ENCODE data around the gene GNAQ. TPM values are rescaled to one million over a fixed set of nuclear protein-coding genes. Genes with fewer than 3 reads are reported as not detected.

GNAQ gene
- total and polyA plus RNA-seq, 2 of the 13 experiments (the other 11 are each of a cell fraction or from before 2014, with no cell fraction given): 16.5 to 17.7 TPM

GRCh38 chr9:78030296-78030552 lies 1.4 kb downstream of the GNAQ start (continued):
- TF ChIP-seq ZNF687 (CRISPR knock-in tag; IDR thresholded peaks at IDR 0.05) (no peak), NFKB2 (CRISPR knock-in tag; IDR thresholded peaks at IDR 0.05; ENCODE audit: borderline replicate concordance) (no peak), ZNF737 (CRISPR knock-in tag; IDR thresholded peaks at IDR 0.05; ENCODE audit: borderline replicate concordance) (no peak), TRIM24 (CRISPR knock-in tag; IDR thresholded peaks at IDR 0.05) (no peak), GABPA (IDR thresholded peaks at IDR 0.05; ENCODE audit: low read depth, low read length) (no peak), GABPA (CRISPR knock-in tag; IDR thresholded peaks at IDR 0.05; ENCODE audit: low read depth) (no peak), PTBP1 (IDR thresholded peaks at IDR 0.05; ENCODE audit: low read depth, low read length, poor library complexity, severe bottlenecking) (no peak), JARID2 (CRISPR knock-in tag; IDR thresholded peaks at IDR 0.05; ENCODE audit: insufficient replicate concordance) (peak; percentile 33), ZNF570 (CRISPR knock-in tag; IDR thresholded peaks at IDR 0.05; ENCODE audit: borderline replicate concordance) (no peak), ZNF891 (CRISPR knock-in tag; IDR thresholded peaks at IDR 0.05) (peak; percentile 35; the same call in 1 of the 2 replicates), TGIF2 (CRISPR knock-in tag; IDR thresholded peaks at IDR 0.05) (0 out of 2 replicates have a peak, but pooled peaks have one; percentile 16), ZNF3 (CRISPR knock-in tag; IDR thresholded peaks at IDR 0.05) (no peak), TBX2 (CRISPR knock-in tag; IDR thresholded peaks at IDR 0.05; ENCODE audit: borderline replicate concordance) (0 out of 2 replicates have a peak, but pooled peaks have one; percentile 15), DBP (CRISPR knock-in tag; IDR thresholded peaks at IDR 0.05; ENCODE audit: not compliant biosample characterization) (no peak), MLLT10 (CRISPR knock-in tag; IDR thresholded peaks at IDR 0.05) (no peak), NRL (CRISPR knock-in tag; IDR thresholded peaks at IDR 0.05; ENCODE audit: borderline replicate concordance) (0 out of 2 replicates have a peak, but pooled peaks have one; percentile 37), ZNF644 (CRISPR knock-in tag; IDR thresholded peaks at IDR 0.05; ENCODE audit: low read depth) (0 out of 2 replicates have a peak, but pooled peaks have one; percentile 5), U2AF2 (IDR thresholded peaks at IDR 0.05; ENCODE audit: low read depth, low read length) (no peak), HMGXB4 (CRISPR knock-in tag; IDR thresholded peaks at IDR 0.05; ENCODE audit: borderline replicate concordance in 1 of 2, low read depth in 1 of 2) (no peak; a peak in 1 of 4 replicates), ZNF790 (CRISPR knock-in tag; IDR thresholded peaks at IDR 0.05; ENCODE audit: borderline replicate concordance) (no peak), ZNF605 (CRISPR knock-in tag; IDR thresholded peaks at IDR 0.05) (no peak), ZNF800 (CRISPR knock-in tag; IDR thresholded peaks at IDR 0.05) (no peak), KAT7 (CRISPR knock-in tag; IDR thresholded peaks at IDR 0.05; ENCODE audit: borderline replicate concordance) (no peak), HNRNPL (IDR thresholded peaks at IDR 0.05; ENCODE audit: low read depth, low read length) (no peak)

Measured in HepG2 (cell line).